ENCODE data around the gene TBC1D1.

The TBC1D1 gene

GRCh38 chr4:38114386-38115150 is 223.7 kb downstream of the TBC1D1 start:
- no peak for DNase-seq (ENCODE audit: low read depth)
- H3K4me3 ChIP-seq (ENCODE audit: low read depth, low read length), result no peak overlapping the region
- in situ Hi-C loops (cut with HindIII; ENCODE audit: low sequenced_read_pairs), result no loop called here
- no peak for TF ChIP-seq CTCF (IDR thresholded peaks at IDR 0.05; ENCODE audit: low read depth, low read length, missing control alignments)

- in situ Hi-C loops (cut with HindIII; ENCODE audit: low sequenced_read_pairs), result no loop called here
These were observed 224.7 kb downstream of the TBC1D1 start for GRCh38 chr4:38115601-38116000.

GRCh38 chr4:38117591-38117990 is 226.7 kb downstream of the TBC1D1 start:
- H3K4me3 ChIP-seq (ENCODE audit: low read depth, low read length), result no peak overlapping the region
- in situ Hi-C loops (cut with HindIII; ENCODE audit: low sequenced_read_pairs), result no loop called here
- no peak for DNase-seq (ENCODE audit: low read depth)

More at GRCh38 chr4:38115601-38116000, 224.7 kb downstream of the TBC1D1 start:
- no peak overlapping the region for H3K4me3 ChIP-seq (ENCODE audit: low read depth, low read length)
- no peak for DNase-seq (ENCODE audit: low read depth)
- no peak for TF ChIP-seq CTCF (IDR thresholded peaks at IDR 0.05; ENCODE audit: low read depth, low read length, missing control alignments)

GRCh38 chr4:38119668-38120385 is 228.9 kb downstream of the TBC1D1 start:
- H3K4me3 ChIP-seq (ENCODE audit: low read depth, low read length), result no peak overlapping the region
- DNase-seq (ENCODE audit: low read depth), result peak; percentile 60
- no peak for TF ChIP-seq CTCF (IDR thresholded peaks at IDR 0.05; ENCODE audit: low read depth, low read length, missing control alignments)
- in situ Hi-C loops (cut with HindIII; ENCODE audit: low sequenced_read_pairs), result no loop called here

More at GRCh38 chr4:38117591-38117990, 226.7 kb downstream of the TBC1D1 start:
- TF ChIP-seq CTCF (IDR thresholded peaks at IDR 0.05; ENCODE audit: low read depth, low read length, missing control alignments), result no peak

- no peak for TF ChIP-seq CTCF (IDR thresholded peaks at IDR 0.05; ENCODE audit: low read depth, low read length, missing control alignments)
- in situ Hi-C loops (cut with HindIII; ENCODE audit: low sequenced_read_pairs), result no loop called here
- DNase-seq (ENCODE audit: low read depth), result no peak
- no peak overlapping the region for H3K4me3 ChIP-seq (ENCODE audit: low read depth, low read length)
These were observed 229.9 kb downstream of the TBC1D1 start for GRCh38 chr4:38120772-38121171.

GRCh38 chr4:38122060-38122459 is 231.2 kb downstream of the TBC1D1 start:
- TF ChIP-seq CTCF (IDR thresholded peaks at IDR 0.05; ENCODE audit: low read depth, low read length, missing control alignments), result no peak
- in situ Hi-C loops (cut with HindIII; ENCODE audit: low sequenced_read_pairs), result no loop called here
- no peak for DNase-seq (ENCODE audit: low read depth)
- no peak overlapping the region for H3K4me3 ChIP-seq (ENCODE audit: low read depth, low read length)

Measured in astrocyte of the cerebellum (primary cell).